IPS DF 4.7 (cell line): ENCODE results near the gene FAM81B.

Experiments
- DNase-seq: peaks from one replicate; pipeline ENCODE4 v3.0.0-alpha.2; 2013; ENCODE audit warnings: low spot score; ENCODE audit errors: extremely low read depth

The FAM81B gene

DNA sequence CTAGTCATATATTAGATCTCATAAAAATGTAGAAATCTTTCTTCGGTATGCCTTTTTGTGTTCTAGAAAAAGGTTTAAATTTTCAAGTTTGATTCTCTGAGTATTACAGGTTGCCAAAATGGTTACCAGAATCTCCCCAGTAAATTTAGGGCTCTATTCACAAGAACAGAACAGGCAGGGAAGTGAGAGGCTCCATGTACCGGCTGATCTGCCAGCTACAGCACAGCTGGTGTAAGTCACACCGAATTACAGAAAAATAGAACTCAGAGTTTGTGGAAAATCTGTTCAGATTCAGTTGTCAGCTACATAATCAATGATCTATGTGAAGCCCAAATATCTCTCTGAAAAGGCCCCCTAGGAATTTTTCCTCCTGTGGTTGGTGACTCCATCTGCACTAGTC, 10.5 kb downstream of the FAM81B start:
- no peak for DNase-seq

DNA sequence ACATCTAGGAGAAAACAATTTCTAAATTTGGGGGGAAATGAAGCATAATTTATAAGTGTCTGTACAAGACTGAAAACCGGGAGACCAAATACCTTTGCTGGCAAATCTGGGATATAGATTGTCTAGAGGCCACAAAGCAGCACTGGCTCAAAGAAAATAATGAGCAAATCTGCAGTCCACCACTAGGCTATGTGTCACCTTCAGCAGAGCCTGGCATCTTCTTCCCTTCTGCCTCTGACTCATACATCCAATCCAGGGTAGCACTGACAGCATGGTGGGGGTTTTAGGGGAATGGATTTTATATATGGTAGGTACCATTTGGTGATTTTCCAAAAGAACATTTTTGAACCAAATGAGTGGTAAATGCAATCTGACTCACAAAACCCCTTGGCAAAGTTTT, 12.8 kb downstream of the FAM81B start:
- no peak for DNase-seq

DNA sequence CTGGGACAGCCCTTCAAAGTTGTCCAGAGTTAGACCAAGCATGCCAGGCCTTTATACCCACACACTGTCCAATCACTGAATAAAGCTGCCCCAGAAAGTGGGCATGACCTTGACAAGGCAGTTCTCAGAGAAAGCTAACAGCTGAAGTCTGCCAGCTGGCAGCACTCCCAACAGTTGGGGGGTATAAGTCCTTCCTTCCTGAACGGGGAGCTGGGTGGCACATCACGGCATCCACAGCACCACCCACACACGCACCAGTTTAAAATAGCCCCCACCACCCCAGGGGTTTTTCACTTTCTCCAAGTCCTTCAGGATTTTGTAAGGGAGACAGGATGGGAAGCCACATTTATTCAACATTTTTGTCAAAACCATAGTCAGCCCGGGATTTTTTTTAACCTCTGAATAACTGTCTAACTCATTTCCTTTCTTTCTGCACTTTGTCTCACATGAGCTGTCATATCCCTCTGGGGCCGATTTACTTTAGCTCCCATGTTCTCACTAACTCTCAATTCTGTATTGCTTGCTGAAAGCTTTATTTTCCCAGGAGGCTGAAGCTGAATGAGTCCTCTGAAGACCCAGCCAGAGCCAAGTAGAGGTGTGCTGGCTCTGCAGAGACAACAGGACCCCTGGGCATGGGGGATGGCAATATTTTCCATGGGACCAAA, 15.4 kb downstream of the FAM81B start:
- DNase-seq: no peak

DNA sequence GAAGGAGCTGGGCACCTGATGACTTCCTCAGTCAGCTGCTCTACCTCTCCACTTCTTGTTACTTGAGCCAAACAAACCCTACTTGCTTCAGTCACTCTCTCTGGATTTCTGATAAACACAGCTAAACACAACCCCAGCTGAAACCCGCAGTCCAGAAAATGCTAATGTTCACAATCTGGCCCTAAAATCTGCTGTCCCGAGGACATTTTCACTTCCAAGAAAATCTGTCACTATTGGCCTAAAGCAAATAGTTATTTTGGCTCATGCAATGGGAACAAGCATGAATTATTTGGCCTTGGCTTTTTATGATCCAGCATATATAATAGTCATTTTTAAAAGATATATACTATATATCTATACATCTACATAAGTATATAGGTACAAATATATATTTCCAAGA, 19.1 kb downstream of the FAM81B start:
- no peak for DNase-seq

DNA sequence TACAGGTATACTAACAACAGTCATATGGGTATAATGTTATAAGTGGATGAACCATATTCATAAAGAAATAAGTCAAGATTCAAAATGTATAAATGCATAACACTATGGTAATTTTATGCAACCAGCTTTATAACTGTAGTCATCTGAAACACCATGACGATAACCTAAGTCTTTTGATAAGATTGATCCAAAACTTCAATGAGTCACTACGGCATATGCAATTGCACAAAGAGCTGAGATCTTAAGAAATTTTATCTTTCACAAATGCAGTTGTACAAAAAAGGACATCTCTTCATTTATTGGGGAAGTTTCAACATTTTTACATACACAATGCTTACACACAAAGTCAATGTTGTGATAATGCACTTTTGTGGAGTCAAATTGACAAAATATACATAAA, 20.3 kb downstream of the FAM81B start:
- no peak for DNase-seq

DNA sequence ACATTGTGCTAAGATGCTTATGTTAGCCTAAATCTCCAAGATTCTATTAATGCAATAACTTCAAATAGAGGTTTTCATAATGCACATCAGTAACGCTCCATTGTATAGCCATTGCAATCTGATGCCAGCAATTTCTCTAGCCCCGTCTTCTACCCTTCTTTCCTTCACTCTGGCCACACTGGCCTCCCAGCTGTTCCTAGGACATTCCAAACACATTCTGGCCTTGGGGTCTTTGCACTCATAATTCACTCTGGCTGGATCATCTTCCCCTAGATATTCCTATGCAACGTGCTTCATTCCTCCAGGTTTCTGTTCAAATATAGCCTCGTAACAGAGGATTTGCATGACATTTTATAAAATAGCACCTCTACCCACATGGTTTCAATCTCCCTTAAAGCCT, 23.3 kb downstream of the FAM81B start:
- no peak for DNase-seq

DNA sequence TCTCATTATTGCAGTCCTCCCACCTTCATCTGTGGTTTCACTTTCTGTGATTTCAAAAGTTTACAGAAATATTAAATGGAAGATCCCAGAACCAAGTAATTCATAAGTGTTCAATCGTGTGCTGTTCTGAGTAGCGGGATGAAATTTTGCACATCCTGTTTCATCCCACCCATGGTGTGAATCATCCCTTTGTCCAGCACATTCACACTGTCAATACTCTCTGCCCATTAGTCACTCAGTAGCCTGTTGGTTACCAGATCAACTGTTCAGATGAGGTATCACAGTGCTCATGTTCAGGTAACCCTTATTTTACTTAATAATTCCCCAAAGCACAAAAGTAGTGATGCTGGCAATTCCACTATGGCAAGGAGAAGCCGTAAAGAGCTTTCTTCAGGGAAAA, 26.8 kb downstream of the FAM81B start:
- no peak for DNase-seq

DNA sequence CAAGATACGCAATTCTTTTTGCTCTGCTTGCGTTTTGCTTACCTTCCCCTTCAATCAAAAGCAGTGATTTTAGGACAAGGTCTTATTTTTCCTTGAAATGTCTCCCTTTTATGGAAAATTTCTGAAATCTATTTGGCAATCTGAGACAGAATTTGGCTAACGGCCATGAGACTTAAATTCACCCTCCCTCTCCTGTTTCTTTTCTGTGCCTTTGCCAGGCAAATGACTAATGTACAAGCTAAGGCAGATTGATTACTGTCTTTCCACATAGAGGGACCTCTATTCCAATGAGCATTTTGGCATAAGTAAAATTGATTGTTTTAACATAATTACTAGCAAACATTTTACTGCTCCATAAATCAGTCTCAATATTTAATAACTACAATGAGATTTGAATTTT, 31.7 kb downstream of the FAM81B start:
- DNase-seq: no peak

DNA sequence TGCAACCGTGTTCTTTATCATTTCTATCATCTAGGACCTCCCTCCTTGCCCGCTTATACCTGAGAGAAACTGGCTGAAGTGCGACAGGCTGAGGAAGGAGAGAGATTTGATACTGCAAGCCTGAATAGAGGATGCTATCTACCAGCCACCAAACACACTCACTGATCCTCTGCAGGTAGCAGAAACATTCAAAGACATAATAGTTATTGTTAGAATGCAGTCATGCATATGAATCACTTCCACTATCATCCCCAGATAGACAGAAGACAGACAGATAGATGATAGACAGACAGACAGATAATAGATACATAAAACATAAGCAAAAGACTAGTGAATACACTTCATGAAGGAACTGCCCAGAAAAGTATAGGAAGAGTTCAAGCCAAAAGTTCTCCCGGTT, 32.9 kb downstream of the FAM81B start:
- DNase-seq: no peak

DNA sequence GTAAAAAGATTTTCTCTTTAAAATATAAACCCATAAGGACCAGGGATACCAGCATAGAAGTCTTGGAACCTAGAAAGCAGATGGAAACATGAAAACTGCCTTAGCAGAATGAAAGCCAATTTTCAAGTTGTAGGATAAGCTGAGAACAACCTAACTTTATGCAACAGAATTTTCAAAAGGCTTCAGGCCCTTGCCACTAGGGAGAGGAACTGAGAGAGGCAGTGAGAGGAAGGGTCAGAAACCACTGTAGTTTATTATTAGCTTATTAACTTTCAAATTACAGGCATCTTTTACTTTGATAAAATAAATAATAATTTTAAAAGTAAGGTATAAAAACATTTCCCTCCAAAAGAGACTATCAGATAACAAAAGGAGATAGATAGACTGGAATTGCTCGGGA, 33.4 kb downstream of the FAM81B start:
- no peak for DNase-seq

DNA sequence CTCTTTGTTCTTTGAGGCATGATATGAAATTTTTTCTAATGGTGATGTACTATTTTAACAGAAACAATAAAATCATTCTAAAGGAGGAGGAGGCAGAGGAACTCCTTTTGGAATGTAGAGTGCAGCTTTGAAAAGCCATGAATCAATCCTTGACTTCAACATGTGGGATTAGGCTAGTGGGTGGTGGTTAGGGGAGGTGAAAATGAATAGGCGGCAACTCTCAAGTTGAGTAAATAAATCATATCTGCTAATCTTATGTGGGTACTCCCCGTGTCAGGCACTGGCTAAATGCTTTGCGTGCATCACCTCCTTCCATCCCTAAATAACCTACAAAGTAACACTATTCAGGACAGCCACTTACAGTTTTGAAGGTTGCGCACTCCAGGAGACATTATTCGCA, 35.1 kb downstream of the FAM81B start:
- DNase-seq: no peak

DNA sequence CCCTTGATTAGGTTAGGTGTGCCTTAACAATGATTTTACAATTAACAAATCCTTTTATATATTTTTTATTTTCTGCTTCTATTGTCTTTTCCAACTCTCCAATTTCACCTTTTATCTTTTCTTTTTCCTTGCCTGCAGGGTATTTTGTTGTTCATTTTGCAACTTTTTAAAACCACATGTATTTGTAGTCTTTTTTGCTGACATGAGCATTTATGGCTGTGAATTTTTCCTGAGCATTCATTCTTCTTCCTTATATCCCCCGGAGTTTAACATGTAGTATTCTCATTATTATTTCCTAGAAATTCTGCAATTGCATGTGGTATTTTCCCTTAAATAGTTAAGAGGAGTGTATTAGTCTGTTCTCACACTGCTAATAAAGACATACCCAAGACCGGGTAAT, 41.6 kb downstream of the FAM81B start:
- no peak for DNase-seq

DNA sequence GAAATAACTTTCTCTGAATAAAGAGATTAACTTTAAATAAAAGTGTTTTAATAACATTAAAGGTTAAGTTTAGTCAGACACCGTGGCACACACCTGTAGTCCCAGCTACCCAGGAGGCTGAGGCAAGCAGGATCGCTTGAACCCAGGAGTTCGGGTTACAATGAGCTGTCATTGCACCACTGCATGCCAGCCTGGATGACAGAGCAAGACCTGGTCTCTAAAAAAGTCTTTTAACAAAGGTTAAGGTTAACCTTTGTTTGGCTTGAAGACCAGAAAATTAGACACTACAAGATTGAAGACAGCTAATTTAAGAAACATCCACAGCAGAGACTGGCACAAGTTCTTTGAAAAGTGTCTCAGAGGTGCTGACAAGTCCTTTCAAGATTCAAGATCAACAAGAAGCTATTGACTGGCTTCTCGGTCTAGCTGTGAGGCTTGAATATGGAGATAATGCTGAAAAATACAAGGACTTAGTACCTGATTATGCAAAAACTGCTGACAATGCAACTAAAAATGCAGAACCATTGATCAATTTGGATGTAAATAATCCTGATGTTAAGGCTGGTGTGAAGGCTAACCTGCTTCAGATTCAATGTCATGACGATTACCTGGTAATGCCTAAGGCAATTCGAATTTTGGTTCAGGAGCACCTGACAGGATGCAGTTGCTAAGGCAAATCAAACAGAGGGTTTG, 48.8 kb downstream of the FAM81B start:
- DNase-seq: peak; percentile 53

DNA sequence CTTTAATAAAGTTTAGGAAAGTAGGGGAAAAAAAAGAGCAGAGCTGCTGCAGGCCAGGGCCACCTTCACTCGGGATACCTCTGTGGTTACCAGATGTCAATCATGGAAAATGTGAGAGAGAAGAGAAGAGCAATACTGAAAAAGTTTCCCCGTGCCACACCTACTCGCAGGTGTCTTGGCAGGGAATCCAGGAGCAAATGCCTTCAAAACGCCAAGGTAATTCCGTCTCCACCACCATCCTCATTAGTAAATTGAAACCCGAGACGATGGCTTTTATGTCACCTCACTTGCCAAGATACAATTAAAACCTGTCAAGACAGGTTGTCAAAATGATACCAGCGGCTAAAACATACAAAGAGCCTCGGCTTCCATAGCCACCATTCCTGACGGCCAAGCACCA, 49.7 kb downstream of the FAM81B start:
- DNase-seq: no peak

DNA sequence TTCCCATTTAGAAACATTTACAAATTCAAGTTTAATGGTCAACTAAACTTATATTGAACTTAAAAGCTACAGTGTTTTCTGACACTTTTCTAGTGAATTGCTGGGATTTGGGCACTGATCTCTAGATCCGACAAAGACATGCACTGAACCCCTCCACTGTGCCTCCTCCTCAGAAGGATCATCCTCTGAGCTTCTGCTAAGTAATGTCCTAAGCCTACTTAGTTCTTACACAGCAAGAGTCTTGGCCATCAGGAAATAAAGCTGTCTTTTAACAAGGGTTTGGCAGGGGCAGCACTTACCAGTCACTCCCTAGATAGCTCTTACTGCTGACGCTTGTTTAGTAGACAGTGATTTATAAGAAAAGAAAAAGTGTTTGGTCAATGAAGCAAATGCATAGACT, 50.5 kb downstream of the FAM81B start:
- no peak for DNase-seq

DNA sequence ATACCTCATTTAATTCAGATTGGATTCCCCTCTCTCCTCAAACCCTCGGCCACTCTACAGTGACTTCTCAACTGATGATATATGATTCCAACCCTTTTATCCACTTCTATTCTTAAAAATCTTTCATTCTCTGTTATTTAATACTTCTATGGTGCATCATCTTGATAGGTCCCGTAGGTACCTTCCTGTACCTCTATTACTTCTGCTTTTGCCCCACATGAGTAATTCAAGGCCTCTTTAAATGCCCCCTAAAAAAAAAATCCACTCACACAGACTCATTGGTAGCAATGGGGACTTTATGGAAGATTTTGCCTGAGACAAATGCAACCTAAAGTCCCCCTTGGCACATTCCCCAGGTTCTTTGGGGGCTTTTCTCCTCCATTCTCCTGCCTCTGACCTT, 54.3 kb downstream of the FAM81B start:
- DNase-seq: no peak

DNA sequence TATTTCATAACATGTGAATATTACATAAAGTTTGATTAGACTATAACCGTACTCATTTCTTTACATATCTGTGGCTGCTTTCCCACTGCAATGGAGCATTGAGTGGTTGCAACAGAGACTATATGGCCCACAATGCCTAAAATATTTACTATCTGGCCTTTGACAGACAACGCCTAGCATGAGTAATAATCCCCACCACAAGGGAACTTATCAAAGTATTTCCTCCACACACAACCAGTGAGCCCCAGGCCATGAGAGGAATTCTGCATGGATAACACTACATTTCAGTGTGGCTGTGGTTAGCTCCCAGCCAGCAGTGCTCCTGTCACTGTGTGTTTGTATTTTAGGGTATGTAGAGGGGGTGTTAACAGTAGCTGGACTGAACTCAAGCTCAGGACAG, 54.8 kb downstream of the FAM81B start:
- no peak for DNase-seq

DNA sequence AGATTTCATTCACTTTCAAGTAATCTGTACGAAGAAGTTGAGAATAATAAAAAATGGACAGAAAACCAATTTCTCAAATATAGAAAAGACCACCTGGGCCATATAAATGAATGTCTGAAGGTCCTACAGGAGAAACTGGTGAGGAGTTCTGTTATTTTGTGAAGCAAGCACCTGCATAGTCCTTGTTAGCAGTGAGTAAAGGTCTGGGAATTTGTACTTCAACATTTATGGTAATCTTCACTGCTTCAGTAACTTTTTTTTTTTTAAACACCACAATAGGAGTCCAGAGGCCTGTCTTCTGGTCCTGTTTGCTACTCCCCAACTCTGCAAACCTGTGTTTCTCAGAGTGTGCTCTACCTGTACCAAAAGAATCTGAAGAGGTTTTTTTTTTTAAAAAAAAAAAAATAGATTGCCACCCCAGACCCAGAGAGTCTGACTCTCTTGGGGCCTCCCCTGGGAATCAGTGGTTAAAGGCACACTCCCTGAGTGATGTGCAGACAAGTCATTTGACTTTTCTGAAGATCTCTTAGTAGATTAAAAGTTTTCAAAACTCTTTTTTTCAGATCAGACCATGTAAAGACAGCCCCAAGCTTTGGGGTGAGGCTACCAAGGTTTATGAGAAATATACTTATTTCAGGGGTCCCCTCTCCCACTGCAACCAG, 55.5 kb downstream of the FAM81B start:
- no peak for DNase-seq

DNA sequence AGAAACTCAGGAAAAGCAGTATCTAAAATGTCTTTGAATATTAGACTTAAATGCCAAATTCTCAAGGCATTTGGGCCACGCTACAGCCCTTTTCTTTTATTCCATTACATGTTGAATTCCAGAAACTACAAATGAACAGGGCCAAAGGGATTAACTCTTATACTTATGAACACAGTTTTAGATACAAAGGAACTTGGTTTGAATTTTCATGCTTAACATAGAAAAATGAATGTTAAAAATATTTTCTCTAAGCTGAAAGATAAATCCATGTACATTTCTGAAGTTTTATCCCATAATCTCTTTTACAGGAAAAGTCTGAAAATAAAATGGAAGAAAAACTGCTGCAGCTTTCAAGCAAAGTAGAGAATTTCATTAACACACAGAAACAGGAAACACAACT, 56.8 kb downstream of the FAM81B start:
- DNase-seq: no peak

DNA sequence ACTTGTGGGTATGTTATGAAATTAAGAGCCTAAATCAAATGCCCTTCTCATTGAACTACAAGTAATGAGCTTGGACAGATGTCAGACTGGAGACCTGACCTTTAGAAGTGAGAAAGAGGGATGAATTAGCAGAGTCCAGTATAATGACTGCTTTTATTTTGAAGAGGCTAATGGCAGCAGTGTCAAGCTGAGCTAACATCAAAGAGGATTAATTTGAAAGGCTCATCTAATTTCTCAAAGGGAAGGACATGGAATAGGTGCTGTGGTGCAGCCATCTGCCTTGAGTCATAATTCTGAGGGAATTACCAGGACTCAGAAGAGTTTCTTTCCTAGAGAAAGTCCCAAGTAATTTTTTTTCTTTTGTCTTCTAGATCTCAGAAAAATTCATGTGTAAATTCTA, 57.6 kb downstream of the FAM81B start:
- DNase-seq: no peak

DNA sequence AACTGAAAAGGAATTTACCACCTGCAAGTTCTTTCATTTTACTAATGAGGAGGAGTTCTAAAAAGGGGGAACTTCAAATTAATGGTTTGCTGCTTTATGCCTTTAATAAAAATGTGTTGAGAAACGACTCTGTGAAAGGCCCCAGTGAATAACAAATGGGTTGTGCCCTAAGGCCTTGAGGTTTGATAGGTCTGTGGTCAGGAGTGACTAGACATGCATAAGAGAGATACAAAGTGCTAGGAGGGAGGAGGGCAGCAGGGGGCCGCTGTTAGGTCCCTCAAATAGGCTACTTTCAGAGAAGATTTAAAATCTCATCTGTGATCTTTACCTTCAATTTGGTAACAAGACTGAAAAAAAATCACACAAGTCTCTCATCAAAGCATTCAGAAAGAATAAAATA, 58.3 kb downstream of the FAM81B start:
- no peak for DNase-seq

DNA sequence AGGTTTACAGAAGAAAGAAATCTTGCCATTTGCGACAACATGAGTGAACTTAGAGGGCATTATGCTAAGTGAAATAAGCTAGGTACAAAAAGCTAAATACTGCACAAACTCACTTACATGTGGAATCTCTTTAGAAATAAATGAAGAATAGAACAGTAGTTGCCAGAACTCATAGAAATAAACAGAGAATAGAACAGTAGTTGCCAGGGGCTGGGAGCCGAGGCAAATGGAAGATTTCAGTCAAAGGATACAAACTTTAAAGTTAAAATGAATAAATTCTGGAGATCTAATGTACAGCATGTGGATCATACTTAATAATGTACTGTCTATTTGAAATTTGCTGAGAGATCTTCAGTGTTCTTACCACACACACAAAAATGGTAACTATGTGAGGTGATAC, 63.4 kb downstream of the FAM81B start:
- no peak for DNase-seq

DNA sequence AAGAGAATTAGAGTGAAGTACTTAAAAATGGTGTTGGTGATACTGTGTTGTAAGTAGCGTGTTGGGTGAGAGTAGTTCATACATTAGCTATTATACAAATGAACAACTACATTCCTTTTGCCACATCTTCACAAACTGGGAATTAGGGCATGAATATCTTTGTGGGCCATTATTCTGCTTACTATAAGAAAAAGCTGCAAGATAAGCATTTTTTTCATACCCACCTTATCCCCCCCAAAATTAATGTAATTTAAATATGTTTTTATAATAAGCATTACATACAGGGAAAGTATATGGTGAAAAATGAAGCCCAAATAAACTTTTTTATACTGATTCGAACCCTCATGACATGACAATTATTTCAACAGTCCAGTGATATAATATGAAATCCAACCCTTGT, 69.5 kb downstream of the FAM81B start:
- DNase-seq: no peak
